Adipose tissue (tissue), 3 donors: ENCODE data around the gene ARHGAP26. TPM values are rescaled to one million over a fixed set of nuclear protein-coding genes. Genes with fewer than 3 reads are reported as not detected.
"Not testable (repeated sequence)": the region's sequence is repeated elsewhere in the genome, so short reads cannot be mapped to it uniquely, and the experiment has no call there.

Source experiments
- H3K27ac ChIP-seq: one replicate; pipeline ENCODE4 v1.5.1; 2013; ENCODE audit warnings: low read depth, low read length
- WGBS, 3 donors: extraction: QIAGEN DNeasy Blood & Tissue Kit; methylation state at CpG; one replicate each; pipeline ENCODE4 v1.1.7; 2013; 5-methylcytosine and 5-hydroxymethylcytosine counted together
- polyA plus RNA-seq, 3 donors: library from polyadenylated mRNA; stranded (reverse); fragments of 200-250 nt; gene quantifications; one replicate each; pipeline ENCODE4 v1.2.3, GENCODE V29; 2013
- donor health status: healthy with polysubstance abuse.
- donor health status: Bipolar disorder and iron deficiency.
- donor health status: healthy.

Gene ARHGAP26
- polyA plus RNA-seq, 3 donors = 2.3 to 8.3 (median 6.5) TPM

GRCh38 chr5:142925795-142926194 lies 155.6 kb downstream of the ARHGAP26 start:
- WGBS, 3 donors = 15 to 25% (median 15%) methylated on average over 3 of the region's 3 CpGs

GRCh38 chr5:142926549-142926948 lies 156.4 kb downstream of the ARHGAP26 start:
- 48 to 91% (median 87%) methylated on average over 4 of the region's 4 CpGs for WGBS, 3 donors
- H3K27ac ChIP-seq = no peak overlapping the region

More at GRCh38 chr5:142925795-142926194, 155.6 kb downstream of the ARHGAP26 start:
- no peak overlapping the region for H3K27ac ChIP-seq

GRCh38 chr5:142928999-142929398 lies 158.8 kb downstream of the ARHGAP26 start:
- not testable (repeated sequence) for H3K27ac ChIP-seq
- WGBS, 3 donors = 83 to 94% (median 84%) methylated on average over 11 of the region's 11 CpGs

- 19 to 40% (median 35%) methylated on average over 2 of the region's 2 CpGs for WGBS, 3 donors
- H3K27ac ChIP-seq = no peak overlapping the region
These were observed 159.4 kb downstream of the ARHGAP26 start for GRCh38 chr5:142929587-142929986.

GRCh38 chr5:142930395-142931110 lies 160.4 kb downstream of the ARHGAP26 start:
- WGBS, 3 donors = 94 to 97% (median 95%) methylated on average over 7 of the region's 7 CpGs
- H3K27ac ChIP-seq = no peak overlapping the region

GRCh38 chr5:142931896-142932686 lies 161.9 kb downstream of the ARHGAP26 start:
- 79 to 83% (median 79%) methylated on average over 9 of the region's 9 CpGs for WGBS, 3 donors
- no peak overlapping the region for H3K27ac ChIP-seq

- no peak overlapping the region for H3K27ac ChIP-seq
- 56 to 80% (median 57%) methylated on average over 4 of the region's 4 CpGs for WGBS, 3 donors
These were observed 164.0 kb downstream of the ARHGAP26 start for GRCh38 chr5:142934051-142934762.

GRCh38 chr5:142935014-142935413 lies 164.8 kb downstream of the ARHGAP26 start:
- no peak overlapping the region for H3K27ac ChIP-seq
- WGBS, 3 donors = 56 to 91% (median 57%) methylated on average over 5 of the region's 5 CpGs

GRCh38 chr5:142937374-142937773 lies 167.2 kb downstream of the ARHGAP26 start:
- 89 to 94% (median 94%) methylated on average over 4 of the region's 4 CpGs for WGBS, 3 donors
- H3K27ac ChIP-seq = no peak overlapping the region

- 69 to 84% (median 72%) methylated on average over 4 of the region's 4 CpGs for WGBS, 3 donors
- H3K27ac ChIP-seq = no peak overlapping the region
These were observed 168.2 kb downstream of the ARHGAP26 start for GRCh38 chr5:142938266-142938880.

GRCh38 chr5:142939006-142939405 lies 168.8 kb downstream of the ARHGAP26 start:
- no peak overlapping the region for H3K27ac ChIP-seq
- WGBS, 3 donors = 85 to 90% (median 89%) methylated on average over 3 of the region's 3 CpGs

- 74 to 93% (median 79%) methylated on average over 4 of the region's 4 CpGs for WGBS, 3 donors
- H3K27ac ChIP-seq = no peak overlapping the region
These were observed 169.7 kb downstream of the ARHGAP26 start for GRCh38 chr5:142939884-142940283.

GRCh38 chr5:142941245-142941644 lies 171.1 kb downstream of the ARHGAP26 start:
- H3K27ac ChIP-seq = no peak overlapping the region

GRCh38 chr5:142942901-142943300 lies 172.7 kb downstream of the ARHGAP26 start:
- H3K27ac ChIP-seq = no peak overlapping the region
- WGBS, 3 donors = 50 to 98% (median 93%) methylated on average over 4 of the region's 4 CpGs

More at GRCh38 chr5:142941245-142941644, 171.1 kb downstream of the ARHGAP26 start:
- WGBS, 3 donors = 78 to 94% (median 79%) methylated on average over 2 of the region's 2 CpGs

- WGBS, 3 donors = 42 to 55% (median 49%) methylated on average over 1 of the region's 1 CpG
- no peak overlapping the region for H3K27ac ChIP-seq
These were observed 174.0 kb downstream of the ARHGAP26 start for GRCh38 chr5:142944140-142944539.

GRCh38 chr5:142945321-142945720 lies 175.1 kb downstream of the ARHGAP26 start:
- no peak overlapping the region for H3K27ac ChIP-seq
- WGBS, 3 donors = 69 to 81% (median 71%) methylated on average over 3 of the region's 3 CpGs

GRCh38 chr5:142945845-142946244 lies 175.7 kb downstream of the ARHGAP26 start:
- no peak overlapping the region for H3K27ac ChIP-seq

GRCh38 chr5:142946547-142947426 lies 176.6 kb downstream of the ARHGAP26 start:
- 46 to 97% (median 88%) methylated on average over 4 of the region's 4 CpGs for WGBS, 3 donors
- no peak overlapping the region for H3K27ac ChIP-seq
